Umbilical cord (tissue), 2 donors: ENCODE data around the gene THSD4. TPM values are rescaled to one million over a fixed set of nuclear protein-coding genes. Genes with fewer than 3 reads are reported as not detected.
A peak's percentile ranks its signal among the peaks of the same experiment; 100 is the strongest.
"Not testable (repeated sequence)": the region's sequence is repeated elsewhere in the genome, so short reads cannot be mapped to it uniquely, and the experiment has no call there.

Experiments used
- DNase-seq: peaks from one replicate; pipeline ENCODE4 v3.0.0-alpha.2; 2015; ENCODE audit warnings: low spot score
- total RNA-seq: library from RNA; depleted of rRNA; stranded (reverse); fragments of >200 nt; gene quantifications from one replicate; pipeline ENCODE4 v1.2.3, GENCODE V29; 2014; ENCODE audit warnings: low replicate concordance; ENCODE audit not compliant: insufficient read depth

Gene THSD4
- total RNA-seq, 1 donor from 2014 or later: 9.1 TPM

GRCh38 chr15:71375934-71376333, 260.7 kb downstream of the THSD4 start:
- no peak for DNase-seq

GRCh38 chr15:71379893-71380292, 264.6 kb downstream of the THSD4 start:
- no peak for DNase-seq

- DNase-seq: no peak
Measured at GRCh38 chr15:71380345-71380744, 265.1 kb downstream of the THSD4 start.

- no peak for DNase-seq
Measured at GRCh38 chr15:71384501-71384900, 269.2 kb downstream of the THSD4 start.

GRCh38 chr15:71385026-71385425, 269.8 kb downstream of the THSD4 start:
- no peak for DNase-seq

GRCh38 chr15:71385457-71385856, 270.2 kb downstream of the THSD4 start:
- no peak for DNase-seq

GRCh38 chr15:71386005-71386404, 270.7 kb downstream of the THSD4 start:
- DNase-seq: no peak

GRCh38 chr15:71386448-71387236, 271.4 kb downstream of the THSD4 start:
- peak; percentile 59 for DNase-seq

- peak; percentile 66 for DNase-seq
Measured at GRCh38 chr15:71387810-71388209, 272.5 kb downstream of the THSD4 start.

GRCh38 chr15:71390096-71390495, 274.8 kb downstream of the THSD4 start:
- no peak for DNase-seq

- DNase-seq: no peak
Measured at GRCh38 chr15:71391421-71392088, 276.3 kb downstream of the THSD4 start.

GRCh38 chr15:71392861-71393283, 277.6 kb downstream of the THSD4 start:
- no peak for DNase-seq

GRCh38 chr15:71393383-71393782, 278.1 kb downstream of the THSD4 start:
- no peak for DNase-seq

- no peak for DNase-seq
Measured at GRCh38 chr15:71396536-71397125, 281.4 kb downstream of the THSD4 start.

GRCh38 chr15:71397377-71397776, 282.1 kb downstream of the THSD4 start:
- no peak for DNase-seq

GRCh38 chr15:71400294-71400693, 285.0 kb downstream of the THSD4 start:
- peak; percentile 88 for DNase-seq

GRCh38 chr15:71401728-71402127, 286.5 kb downstream of the THSD4 start:
- DNase-seq: not testable (repeated sequence)

- DNase-seq: no peak
Measured at GRCh38 chr15:71409541-71409940, 294.3 kb downstream of the THSD4 start.

- DNase-seq: no peak
Measured at GRCh38 chr15:71410347-71410746, 295.1 kb downstream of the THSD4 start.

GRCh38 chr15:71411538-71412482, 296.5 kb downstream of the THSD4 start:
- DNase-seq: peak; percentile 84

- DNase-seq: no peak
Measured at GRCh38 chr15:71413419-71413818, 298.1 kb downstream of the THSD4 start.

- DNase-seq: no peak
Measured at GRCh38 chr15:71414853-71415252, 299.6 kb downstream of the THSD4 start.
